Ishikawa (cell line): ENCODE results near the gene PRKN.

Source experiments
- CEBPB ChIP-seq: IDR thresholded peaks from 2 replicates; pipeline ENCODE4 v1.6.1; 2012
- CREB1 ChIP-seq: IDR thresholded peaks from 2 replicates; pipeline ENCODE4 v1.6.1; 2012; ENCODE audit warnings: low read depth
- EGR1 ChIP-seq: IDR thresholded peaks from 2 replicates; pipeline ENCODE4 v1.6.1; 2012
- EP300 ChIP-seq: IDR thresholded peaks from 2 replicates; pipeline ENCODE4 v1.6.1; 2012; ENCODE audit warnings: borderline replicate concordance
- FOXM1 ChIP-seq: IDR thresholded peaks from 2 replicates; pipeline ENCODE4 v1.6.1; 2012; ENCODE audit warnings: low read depth, borderline replicate concordance
- NFIC ChIP-seq: IDR thresholded peaks from 2 replicates; pipeline ENCODE4 v1.6.1; 2012
- RAD21 ChIP-seq: IDR thresholded peaks from 2 replicates; pipeline ENCODE4 v1.6.1; 2012; ENCODE audit warnings: low read depth
- TAF1 ChIP-seq: IDR thresholded peaks from 2 replicates; pipeline ENCODE4 v1.6.1; 2012; ENCODE audit warnings: low read depth, mild to moderate bottlenecking
- TCF12 ChIP-seq: IDR thresholded peaks from 2 replicates; pipeline ENCODE4 v1.6.1; 2012; ENCODE audit warnings: low read depth
- TEAD4 ChIP-seq: IDR thresholded peaks from 2 replicates; pipeline ENCODE4 v1.6.1; 2012
- YY1 ChIP-seq: IDR thresholded peaks from 2 replicates; pipeline ENCODE4 v1.6.1; 2012; ENCODE audit warnings: low read depth
- ZBTB7A ChIP-seq: IDR thresholded peaks from 2 replicates; pipeline ENCODE4 v1.6.1; 2012; ENCODE audit warnings: low read depth
- TF ChIP-seq, protein P1 (sequence below): IDR thresholded peaks from 2 replicates; pipeline ENCODE4 v1.6.1; 2012; ENCODE audit warnings: low read depth, mild to moderate bottlenecking
- TF ChIP-seq, protein P2 (sequence below): IDR thresholded peaks from 2 replicates; pipeline ENCODE4 v1.6.1; 2012
- TF ChIP-seq, protein P3 (sequence below): IDR thresholded peaks from 2 replicates; pipeline ENCODE4 v1.6.1; 2012

Gene PRKN

GRCh38 chr6:162230147-162230752, 497.3 kb downstream of the PRKN start:
- no peak for TF ChIP-seq YY1
- TF ChIP-seq, protein P1, sequence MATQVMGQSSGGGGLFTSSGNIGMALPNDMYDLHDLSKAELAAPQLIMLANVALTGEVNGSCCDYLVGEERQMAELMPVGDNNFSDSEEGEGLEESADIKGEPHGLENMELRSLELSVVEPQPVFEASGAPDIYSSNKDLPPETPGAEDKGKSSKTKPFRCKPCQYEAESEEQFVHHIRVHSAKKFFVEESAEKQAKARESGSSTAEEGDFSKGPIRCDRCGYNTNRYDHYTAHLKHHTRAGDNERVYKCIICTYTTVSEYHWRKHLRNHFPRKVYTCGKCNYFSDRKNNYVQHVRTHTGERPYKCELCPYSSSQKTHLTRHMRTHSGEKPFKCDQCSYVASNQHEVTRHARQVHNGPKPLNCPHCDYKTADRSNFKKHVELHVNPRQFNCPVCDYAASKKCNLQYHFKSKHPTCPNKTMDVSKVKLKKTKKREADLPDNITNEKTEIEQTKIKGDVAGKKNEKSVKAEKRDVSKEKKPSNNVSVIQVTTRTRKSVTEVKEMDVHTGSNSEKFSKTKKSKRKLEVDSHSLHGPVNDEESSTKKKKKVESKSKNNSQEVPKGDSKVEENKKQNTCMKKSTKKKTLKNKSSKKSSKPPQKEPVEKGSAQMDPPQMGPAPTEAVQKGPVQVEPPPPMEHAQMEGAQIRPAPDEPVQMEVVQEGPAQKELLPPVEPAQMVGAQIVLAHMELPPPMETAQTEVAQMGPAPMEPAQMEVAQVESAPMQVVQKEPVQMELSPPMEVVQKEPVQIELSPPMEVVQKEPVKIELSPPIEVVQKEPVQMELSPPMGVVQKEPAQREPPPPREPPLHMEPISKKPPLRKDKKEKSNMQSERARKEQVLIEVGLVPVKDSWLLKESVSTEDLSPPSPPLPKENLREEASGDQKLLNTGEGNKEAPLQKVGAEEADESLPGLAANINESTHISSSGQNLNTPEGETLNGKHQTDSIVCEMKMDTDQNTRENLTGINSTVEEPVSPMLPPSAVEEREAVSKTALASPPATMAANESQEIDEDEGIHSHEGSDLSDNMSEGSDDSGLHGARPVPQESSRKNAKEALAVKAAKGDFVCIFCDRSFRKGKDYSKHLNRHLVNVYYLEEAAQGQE = no peak
- TF ChIP-seq CEBPB = no peak
- TF ChIP-seq NFIC = no peak
- no peak for TF ChIP-seq RAD21

DNA sequence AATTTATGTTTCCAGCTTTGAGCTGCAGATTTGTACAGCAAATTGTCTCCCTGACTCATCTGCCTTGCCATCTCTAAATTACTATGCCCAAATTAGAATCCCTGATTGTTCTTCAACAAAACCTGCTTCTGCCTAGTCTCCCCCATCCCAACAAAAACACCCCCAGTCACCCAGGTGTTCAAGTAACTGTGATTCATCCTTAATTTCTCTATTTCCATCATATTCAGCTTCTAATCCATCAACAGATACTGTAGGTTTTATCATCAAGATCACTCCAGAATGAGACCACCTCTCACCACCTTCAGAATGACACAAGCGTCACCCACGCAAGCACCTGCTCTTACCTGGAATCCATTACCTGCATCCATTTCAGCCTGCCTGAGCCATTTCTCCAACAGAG, 498.5 kb downstream of the PRKN start:
- TF ChIP-seq TCF12 = no peak

DNA sequence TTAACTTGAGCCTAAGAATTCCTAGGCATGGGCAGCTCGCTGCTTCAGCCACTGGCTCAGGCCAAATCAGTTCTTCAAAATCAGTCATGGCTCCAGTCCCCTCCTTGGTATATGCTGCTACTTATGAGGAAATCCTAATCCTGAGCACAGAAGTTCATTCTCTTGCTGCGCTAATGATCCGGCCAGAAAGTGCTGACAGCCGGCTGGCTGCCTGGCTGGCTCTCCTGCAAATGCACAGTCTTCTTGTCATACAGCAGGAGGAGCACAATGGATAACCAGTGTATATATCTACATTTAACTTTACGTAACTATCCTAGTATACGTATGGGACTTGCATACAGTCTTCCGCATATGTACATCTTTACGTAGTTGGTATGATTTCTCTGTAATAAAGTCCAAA, 500.8 kb downstream of the PRKN start:
- TF ChIP-seq TCF12 = no peak
- no peak for TF ChIP-seq RAD21

DNA sequence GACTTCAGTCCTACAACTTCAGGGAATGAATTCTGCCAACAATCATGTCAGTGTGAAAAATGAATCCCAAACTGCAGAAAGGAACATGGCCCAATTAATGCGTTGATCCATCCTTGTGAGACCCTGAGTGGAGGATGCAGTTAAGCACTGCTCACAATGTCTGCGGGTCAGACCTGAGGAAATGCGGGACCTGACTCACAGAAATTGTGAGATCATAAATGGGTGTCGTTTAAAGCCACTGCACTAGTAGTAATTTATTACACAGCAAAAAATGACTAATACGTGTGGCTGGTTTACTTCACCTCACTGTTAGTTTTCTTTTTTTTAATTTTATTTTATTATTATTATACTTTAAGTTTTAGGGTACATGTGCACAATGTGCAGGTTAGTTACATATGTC, 505.0 kb downstream of the PRKN start:
- TF ChIP-seq TCF12 = no peak
- TF ChIP-seq TAF1 = no peak
- no peak for TF ChIP-seq TEAD4
- TF ChIP-seq, protein P2, sequence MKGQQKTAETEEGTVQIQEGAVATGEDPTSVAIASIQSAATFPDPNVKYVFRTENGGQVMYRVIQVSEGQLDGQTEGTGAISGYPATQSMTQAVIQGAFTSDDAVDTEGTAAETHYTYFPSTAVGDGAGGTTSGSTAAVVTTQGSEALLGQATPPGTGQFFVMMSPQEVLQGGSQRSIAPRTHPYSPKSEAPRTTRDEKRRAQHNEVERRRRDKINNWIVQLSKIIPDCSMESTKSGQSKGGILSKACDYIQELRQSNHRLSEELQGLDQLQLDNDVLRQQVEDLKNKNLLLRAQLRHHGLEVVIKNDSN = no peak
- TF ChIP-seq CEBPB = no peak
- no peak for TF ChIP-seq EP300
- no peak for TF ChIP-seq FOXM1
- TF ChIP-seq ZBTB7A = no peak
- TF ChIP-seq RAD21 = no peak
- TF ChIP-seq NFIC = no peak
- TF ChIP-seq, protein P1 = no peak
- TF ChIP-seq YY1 = no peak
- no peak for TF ChIP-seq EGR1
- TF ChIP-seq CREB1 = no peak
- TF ChIP-seq, protein P3, sequence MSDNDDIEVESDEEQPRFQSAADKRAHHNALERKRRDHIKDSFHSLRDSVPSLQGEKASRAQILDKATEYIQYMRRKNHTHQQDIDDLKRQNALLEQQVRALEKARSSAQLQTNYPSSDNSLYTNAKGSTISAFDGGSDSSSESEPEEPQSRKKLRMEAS = no peak

GRCh38 chr6:162220876-162221275, 506.7 kb downstream of the PRKN start:
- no peak for TF ChIP-seq TCF12
- TF ChIP-seq NFIC = no peak

- TF ChIP-seq CEBPB (no peak), ZBTB7A (no peak), EGR1 (no peak), TAF1 (no peak), CREB1 (no peak), EP300 (no peak)
Observed at GRCh38 chr6:162219266-162219665, 508.3 kb downstream of the PRKN start.

GRCh38 chr6:162217811-162218493, 509.6 kb downstream of the PRKN start:
- no peak for TF ChIP-seq FOXM1

- TF ChIP-seq TCF12 (no peak), YY1 (no peak), CEBPB (no peak), EGR1 (no peak), RAD21 (no peak)
- TF ChIP-seq, protein P3 = no peak
- TF ChIP-seq, protein P1 = no peak
Observed at GRCh38 chr6:162217058-162217457, 510.5 kb downstream of the PRKN start.
